PC-9 (cell line): ENCODE results near the gene CHAC2.

Experiments used
- EZH2 ChIP-seq: fragments of 200-600 bp; sonication (generic); IDR thresholded peaks from 2 replicates; pipeline ENCODE4 v1.8.0; 2017; ENCODE audit warnings: antibody characterized with exemption, low read depth
- TF ChIP-seq, protein P1 (sequence below): fragments of 200-600 bp; sonication (generic); conservative IDR thresholded peaks from 2 replicates; pipeline ENCODE4 v1.6.1; 2017; ENCODE audit warnings: mixed run types, antibody characterized with exemption, mild to moderate bottlenecking, moderate library complexity

DNA sequence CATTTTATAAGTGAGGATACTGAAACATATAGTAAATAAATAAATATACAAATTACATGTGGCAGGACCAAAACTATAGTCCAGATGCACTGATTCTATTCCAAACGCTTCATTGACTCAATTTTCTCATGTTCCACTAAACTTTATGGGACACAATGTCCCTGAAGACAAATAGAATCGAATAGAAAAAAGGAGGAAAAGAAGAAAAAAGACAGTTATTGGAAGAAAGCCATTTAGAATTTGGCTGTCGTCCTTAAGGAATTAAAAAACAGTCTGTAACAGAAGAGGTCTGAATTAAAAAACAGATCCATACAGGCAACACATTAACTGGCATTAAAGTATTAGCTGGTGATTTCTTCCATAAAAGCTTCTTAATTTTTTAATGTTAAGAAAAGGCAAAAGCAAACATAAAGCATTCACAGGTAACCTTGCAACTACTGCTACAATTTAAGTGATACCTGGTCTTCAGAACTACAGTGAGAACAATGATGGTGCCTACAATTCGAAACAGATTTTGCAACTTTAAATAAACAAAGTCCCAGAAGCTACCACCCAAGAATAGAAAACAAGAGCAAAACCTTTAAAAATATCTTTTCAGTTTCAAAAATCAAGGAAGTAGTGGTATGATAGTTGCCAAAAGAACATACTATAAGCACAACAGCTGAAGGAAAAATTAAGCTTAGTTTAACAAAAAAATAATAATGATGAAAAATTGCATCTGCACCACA is 17.4 kb upstream of the CHAC2 start:
- TF ChIP-seq, protein P1, sequence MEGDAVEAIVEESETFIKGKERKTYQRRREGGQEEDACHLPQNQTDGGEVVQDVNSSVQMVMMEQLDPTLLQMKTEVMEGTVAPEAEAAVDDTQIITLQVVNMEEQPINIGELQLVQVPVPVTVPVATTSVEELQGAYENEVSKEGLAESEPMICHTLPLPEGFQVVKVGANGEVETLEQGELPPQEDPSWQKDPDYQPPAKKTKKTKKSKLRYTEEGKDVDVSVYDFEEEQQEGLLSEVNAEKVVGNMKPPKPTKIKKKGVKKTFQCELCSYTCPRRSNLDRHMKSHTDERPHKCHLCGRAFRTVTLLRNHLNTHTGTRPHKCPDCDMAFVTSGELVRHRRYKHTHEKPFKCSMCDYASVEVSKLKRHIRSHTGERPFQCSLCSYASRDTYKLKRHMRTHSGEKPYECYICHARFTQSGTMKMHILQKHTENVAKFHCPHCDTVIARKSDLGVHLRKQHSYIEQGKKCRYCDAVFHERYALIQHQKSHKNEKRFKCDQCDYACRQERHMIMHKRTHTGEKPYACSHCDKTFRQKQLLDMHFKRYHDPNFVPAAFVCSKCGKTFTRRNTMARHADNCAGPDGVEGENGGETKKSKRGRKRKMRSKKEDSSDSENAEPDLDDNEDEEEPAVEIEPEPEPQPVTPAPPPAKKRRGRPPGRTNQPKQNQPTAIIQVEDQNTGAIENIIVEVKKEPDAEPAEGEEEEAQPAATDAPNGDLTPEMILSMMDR: no peak
- no peak for TF ChIP-seq EZH2
